HL-60 (cell line): Measurements from ENCODE around the gene KAZN.

Experiments used
- GABPA ChIP-seq: IDR thresholded peaks from 2 replicates; pipeline ENCODE4 v1.6.1; 2012; ENCODE audit warnings: low read depth
- POLR2AphosphoS5 ChIP-seq: IDR thresholded peaks from 2 replicates; pipeline ENCODE4 v1.6.1; 2012; ENCODE audit warnings: low read depth
- SPI1 ChIP-seq: IDR thresholded peaks from 2 replicates; pipeline ENCODE4 v1.6.1; 2012; ENCODE audit warnings: low read depth, mild to moderate bottlenecking, borderline replicate concordance
- TF ChIP-seq, protein P1 (sequence below): IDR thresholded peaks from one replicate; pipeline ENCODE4 v1.5.1; 2011; ENCODE audit warnings: low read length, control low read depth, inconsistent platforms; ENCODE audit not compliant: insufficient read depth

DNA sequence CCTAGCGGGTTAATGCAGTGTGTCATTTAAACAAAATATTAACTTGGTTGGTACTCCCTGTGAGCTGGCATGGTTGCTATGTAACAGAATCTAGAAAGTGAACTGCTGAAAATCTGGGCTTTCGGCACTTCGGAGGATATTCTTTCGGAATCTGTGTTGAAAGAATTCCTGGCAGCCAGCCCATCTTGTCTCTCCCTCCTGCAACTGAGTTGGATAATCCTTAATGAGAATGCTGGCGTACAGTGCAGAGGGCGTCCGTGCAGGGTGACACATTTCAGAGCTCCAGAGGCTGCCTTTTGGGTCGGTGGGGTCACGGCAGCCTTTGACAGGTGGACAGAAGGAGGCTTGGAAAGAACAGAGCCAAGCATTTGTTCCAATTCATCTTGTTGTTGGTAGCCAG, 3.7 kb downstream of the KAZN start:
- TF ChIP-seq, protein P1, sequence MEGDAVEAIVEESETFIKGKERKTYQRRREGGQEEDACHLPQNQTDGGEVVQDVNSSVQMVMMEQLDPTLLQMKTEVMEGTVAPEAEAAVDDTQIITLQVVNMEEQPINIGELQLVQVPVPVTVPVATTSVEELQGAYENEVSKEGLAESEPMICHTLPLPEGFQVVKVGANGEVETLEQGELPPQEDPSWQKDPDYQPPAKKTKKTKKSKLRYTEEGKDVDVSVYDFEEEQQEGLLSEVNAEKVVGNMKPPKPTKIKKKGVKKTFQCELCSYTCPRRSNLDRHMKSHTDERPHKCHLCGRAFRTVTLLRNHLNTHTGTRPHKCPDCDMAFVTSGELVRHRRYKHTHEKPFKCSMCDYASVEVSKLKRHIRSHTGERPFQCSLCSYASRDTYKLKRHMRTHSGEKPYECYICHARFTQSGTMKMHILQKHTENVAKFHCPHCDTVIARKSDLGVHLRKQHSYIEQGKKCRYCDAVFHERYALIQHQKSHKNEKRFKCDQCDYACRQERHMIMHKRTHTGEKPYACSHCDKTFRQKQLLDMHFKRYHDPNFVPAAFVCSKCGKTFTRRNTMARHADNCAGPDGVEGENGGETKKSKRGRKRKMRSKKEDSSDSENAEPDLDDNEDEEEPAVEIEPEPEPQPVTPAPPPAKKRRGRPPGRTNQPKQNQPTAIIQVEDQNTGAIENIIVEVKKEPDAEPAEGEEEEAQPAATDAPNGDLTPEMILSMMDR = no peak
- no peak for TF ChIP-seq POLR2AphosphoS5
- no peak for TF ChIP-seq SPI1
- no peak for TF ChIP-seq GABPA
